ENCODE measurements around the gene ADH1A.
"Not testable (repeated sequence)": the region's sequence is repeated elsewhere in the genome, so short reads cannot be mapped to it uniquely, and the experiment has no call there.

Gene ADH1A

GRCh38 chr4:99293357-99293756, 2.6 kb upstream of the ADH1A start:
- intact Hi-C loops (cut with DNase I), result no loop called here

GRCh38 chr4:99285387-99285786, 5.4 kb downstream of the ADH1A start:
- intact Hi-C loops (cut with DNase I), result no loop called here
- DNase-seq, result no peak

More at GRCh38 chr4:99293357-99293756, 2.6 kb upstream of the ADH1A start:
- no peak for DNase-seq

- no peak for DNase-seq
- intact Hi-C loops (cut with DNase I), result no loop called here
Measured at GRCh38 chr4:99282731-99283130, 8.1 kb downstream of the ADH1A start.

- DNase-seq, result no peak
- intact Hi-C loops (cut with DNase I), result no loop called here
Measured at GRCh38 chr4:99281261-99281660, 9.5 kb downstream of the ADH1A start.

- no peak for DNase-seq
- intact Hi-C loops (cut with DNase I), result no loop called here
Measured at GRCh38 chr4:99276417-99276816, 14.4 kb downstream of the ADH1A start.

GRCh38 chr4:99275885-99276284, 14.9 kb downstream of the ADH1A start:
- intact Hi-C loops (cut with DNase I), result no loop called here
- no peak for DNase-seq

- no peak for DNase-seq
- intact Hi-C loops (cut with DNase I), result no loop called here
Measured at GRCh38 chr4:99275050-99275449, 15.7 kb downstream of the ADH1A start.

GRCh38 chr4:99273704-99274103, 17.1 kb downstream of the ADH1A start:
- intact Hi-C loops (cut with DNase I), result no loop called here
- DNase-seq, result no peak

- intact Hi-C loops (cut with DNase I), result no loop called here
- no peak for DNase-seq
Measured at GRCh38 chr4:99264927-99265326, 25.9 kb downstream of the ADH1A start.

GRCh38 chr4:99252746-99253145, 38.0 kb downstream of the ADH1A start:
- no peak for DNase-seq
- intact Hi-C loops (cut with DNase I), result no loop called here

GRCh38 chr4:99248714-99249113, 42.1 kb downstream of the ADH1A start:
- intact Hi-C loops (cut with DNase I), result no loop called here
- no peak for DNase-seq

GRCh38 chr4:99235955-99236354, 54.8 kb downstream of the ADH1A start:
- DNase-seq, result no peak
- intact Hi-C loops (cut with DNase I), result no loop called here

- DNase-seq, result no peak
- intact Hi-C loops (cut with DNase I), result no loop called here
Measured at GRCh38 chr4:99234331-99235010, 56.3 kb downstream of the ADH1A start.

GRCh38 chr4:99233397-99233796, 57.4 kb downstream of the ADH1A start:
- DNase-seq; intact Hi-C loops (cut with DNase I): not testable (repeated sequence)

GRCh38 chr4:99228706-99229105, 62.1 kb downstream of the ADH1A start:
- DNase-seq; intact Hi-C loops (cut with DNase I): not testable (repeated sequence)

GRCh38 chr4:99227646-99228045, 63.1 kb downstream of the ADH1A start:
- intact Hi-C loops (cut with DNase I); DNase-seq: not testable (repeated sequence)
